ENCODE results near the gene KRTAP4-3.
"Not testable (repeated sequence)": the region's sequence is repeated elsewhere in the genome, so short reads cannot be mapped to it uniquely, and the experiment has no call there.

KRTAP4-3 gene

GRCh38 chr17:41123991-41124371, 44.0 kb downstream of the KRTAP4-3 start, which contains the start of gene KRTAP4-12:
KRTAP4-12 (minus strand) TSS chr17:41124182; CDS start chr17:41124122, 60 bp downstream.
- H3K18ac ChIP-seq (ENCODE audit: low read length); H2BK5ac ChIP-seq (ENCODE audit: low read length); H3K27me3 ChIP-seq (ENCODE audit: control insufficient read depth in 3 of 3, insufficient read depth in 3 of 3, low read depth in 1 of 3, low read length in 3 of 3); H3K36me3 ChIP-seq (replicated peaks in 1 of 2; ENCODE audit: control insufficient read depth in 2 of 2, insufficient read depth in 2 of 2, low read length in 2 of 2); H3K14ac ChIP-seq (ENCODE audit: low read length); H2BK120ac ChIP-seq (ENCODE audit: low read depth, low read length); H3K4me1 ChIP-seq (ENCODE audit: control insufficient read depth in 2 of 2, insufficient read depth in 1 of 2, low read depth in 1 of 2, low read length in 2 of 2); H3K79me1 ChIP-seq (ENCODE audit: low read depth, low read length); H4K8ac ChIP-seq (ENCODE audit: low read depth, low read length); H3K27ac ChIP-seq (replicated peaks; ENCODE audit: low read length); H2AK5ac ChIP-seq (ENCODE audit: low read depth, low read length); H3K9ac ChIP-seq (ENCODE audit: low read depth, low read length, poor library complexity); DNase-seq (ENCODE audit: low spot score); H2BK12ac ChIP-seq (ENCODE audit: low read length); H3K23ac ChIP-seq (ENCODE audit: low read depth, low read length, poor library complexity); H3K4ac ChIP-seq (ENCODE audit: low read length); H2BK15ac ChIP-seq (ENCODE audit: low read length); H3K4me3 ChIP-seq (ENCODE audit: low read length in 2 of 2); H3K9me3 ChIP-seq (replicated peaks in 1 of 2; ENCODE audit: control insufficient read depth in 2 of 2, insufficient read depth in 1 of 2, low read depth in 1 of 2, low read length in 2 of 2); H3K4me2 ChIP-seq (ENCODE audit: insufficient read depth, low read length, poor library complexity, severe bottlenecking); H4K91ac ChIP-seq (ENCODE audit: low read depth, low read length, poor library complexity); H2AFZ ChIP-seq (ENCODE audit: low read length): not testable (repeated sequence)
- no CpG with 5 or more reads among the region's 3 CpGs for WGBS, 2 donors (ENCODE audit: extremely low coverage in 2 of 2, insufficient read length in 2 of 2, insufficient replicate concordance in 1 of 2)

GRCh38 chr17:41123292-41123990, 44.6 kb downstream of the KRTAP4-3 start:
- not testable (repeated sequence) for H3K36me3 ChIP-seq (replicated peaks in 1 of 2; ENCODE audit: control insufficient read depth in 2 of 2, insufficient read depth in 2 of 2, low read length in 2 of 2); H3K27ac ChIP-seq (replicated peaks; ENCODE audit: low read length); H3K79me1 ChIP-seq (ENCODE audit: low read depth, low read length); H2BK120ac ChIP-seq (ENCODE audit: low read depth, low read length); H3K23ac ChIP-seq (ENCODE audit: low read depth, low read length, poor library complexity); H3K14ac ChIP-seq (ENCODE audit: low read length); H3K18ac ChIP-seq (ENCODE audit: low read length); H3K27me3 ChIP-seq (ENCODE audit: control insufficient read depth in 3 of 3, insufficient read depth in 3 of 3, low read depth in 1 of 3, low read length in 3 of 3); H3K9ac ChIP-seq (ENCODE audit: low read depth, low read length, poor library complexity); H4K8ac ChIP-seq (ENCODE audit: low read depth, low read length); H2AFZ ChIP-seq (ENCODE audit: low read length); DNase-seq (ENCODE audit: low spot score); H3K4me1 ChIP-seq (ENCODE audit: control insufficient read depth in 2 of 2, insufficient read depth in 1 of 2, low read depth in 1 of 2, low read length in 2 of 2); H4K91ac ChIP-seq (ENCODE audit: low read depth, low read length, poor library complexity); H2AK5ac ChIP-seq (ENCODE audit: low read depth, low read length); H2BK12ac ChIP-seq (ENCODE audit: low read length); H3K4me3 ChIP-seq (ENCODE audit: low read length in 2 of 2); H3K4ac ChIP-seq (ENCODE audit: low read length); H3K4me2 ChIP-seq (ENCODE audit: insufficient read depth, low read length, poor library complexity, severe bottlenecking); H2BK15ac ChIP-seq (ENCODE audit: low read length); H2BK5ac ChIP-seq (ENCODE audit: low read length); H3K9me3 ChIP-seq (replicated peaks in 1 of 2; ENCODE audit: control insufficient read depth in 2 of 2, insufficient read depth in 1 of 2, low read depth in 1 of 2, low read length in 2 of 2)
- WGBS, 2 donors (ENCODE audit: extremely low coverage in 2 of 2, insufficient read length in 2 of 2, insufficient replicate concordance in 1 of 2) = no CpG with 5 or more reads among the region's 12 CpGs

- Histone ChIP-seq H4K8ac (ENCODE audit: low read depth, low read length) (no peak overlapping the region), H3K27ac (replicated peaks; ENCODE audit: low read length) (no peak overlapping the region), H2BK5ac (ENCODE audit: low read length) (no peak overlapping the region), H3K27me3 (ENCODE audit: control insufficient read depth in 3 of 3, insufficient read depth in 3 of 3, low read depth in 1 of 3, low read length in 3 of 3) (no peaks in the 10 kb centered on the region), H3K9me3 (replicated peaks in 1 of 2; ENCODE audit: control insufficient read depth in 2 of 2, insufficient read depth in 1 of 2, low read depth in 1 of 2, low read length in 2 of 2) (no peaks in the 10 kb centered on the region), H3K36me3 (replicated peaks in 1 of 2; ENCODE audit: control insufficient read depth in 2 of 2, insufficient read depth in 2 of 2, low read length in 2 of 2) (no peaks in the 10 kb centered on the region), H3K14ac (ENCODE audit: low read length) (no peak overlapping the region), H2BK15ac (ENCODE audit: low read length) (no peak overlapping the region), H3K4me3 (ENCODE audit: low read length in 2 of 2) (no peak overlapping the region), H2AFZ (ENCODE audit: low read length) (no peak overlapping the region), H2AK5ac (ENCODE audit: low read depth, low read length) (no peak overlapping the region), H2BK12ac (ENCODE audit: low read length) (no peak overlapping the region), H3K18ac (ENCODE audit: low read length) (no peak overlapping the region), H3K4me2 (ENCODE audit: insufficient read depth, low read length, poor library complexity, severe bottlenecking) (no peak overlapping the region), H3K4ac (ENCODE audit: low read length) (no peak overlapping the region), H3K23ac (ENCODE audit: low read depth, low read length, poor library complexity) (no peak overlapping the region), H4K91ac (ENCODE audit: low read depth, low read length, poor library complexity) (no peak overlapping the region), H3K79me1 (ENCODE audit: low read depth, low read length) (no peaks in the 10 kb centered on the region), H3K9ac (ENCODE audit: low read depth, low read length, poor library complexity) (no peak overlapping the region), H2BK120ac (ENCODE audit: low read depth, low read length) (no peak overlapping the region), H3K4me1 (ENCODE audit: control insufficient read depth in 2 of 2, insufficient read depth in 1 of 2, low read depth in 1 of 2, low read length in 2 of 2) (no peaks in the 10 kb centered on the region)
- no CpG with 5 or more reads among the region's 2 CpGs for WGBS, 2 donors (ENCODE audit: extremely low coverage in 2 of 2, insufficient read length in 2 of 2, insufficient replicate concordance in 1 of 2)
- no peak for DNase-seq (ENCODE audit: low spot score)
Observed at GRCh38 chr17:41121742-41122141, 46.3 kb downstream of the KRTAP4-3 start.

GRCh38 chr17:41119696-41120690, 48.0 kb downstream of the KRTAP4-3 start:
- not testable (repeated sequence) for H3K4ac ChIP-seq (ENCODE audit: low read length); H3K36me3 ChIP-seq (replicated peaks in 1 of 2; ENCODE audit: control insufficient read depth in 2 of 2, insufficient read depth in 2 of 2, low read length in 2 of 2); H4K91ac ChIP-seq (ENCODE audit: low read depth, low read length, poor library complexity); H3K18ac ChIP-seq (ENCODE audit: low read length); H2BK5ac ChIP-seq (ENCODE audit: low read length); H2BK15ac ChIP-seq (ENCODE audit: low read length); H3K4me3 ChIP-seq (ENCODE audit: low read length in 2 of 2); DNase-seq (ENCODE audit: low spot score); H3K27ac ChIP-seq (replicated peaks; ENCODE audit: low read length); H3K27me3 ChIP-seq (ENCODE audit: control insufficient read depth in 3 of 3, insufficient read depth in 3 of 3, low read depth in 1 of 3, low read length in 3 of 3); H3K9me3 ChIP-seq (replicated peaks in 1 of 2; ENCODE audit: control insufficient read depth in 2 of 2, insufficient read depth in 1 of 2, low read depth in 1 of 2, low read length in 2 of 2); H2BK120ac ChIP-seq (ENCODE audit: low read depth, low read length); H3K9ac ChIP-seq (ENCODE audit: low read depth, low read length, poor library complexity); H2AK5ac ChIP-seq (ENCODE audit: low read depth, low read length); H3K14ac ChIP-seq (ENCODE audit: low read length); H3K79me1 ChIP-seq (ENCODE audit: low read depth, low read length); H3K4me1 ChIP-seq (ENCODE audit: control insufficient read depth in 2 of 2, insufficient read depth in 1 of 2, low read depth in 1 of 2, low read length in 2 of 2); H2BK12ac ChIP-seq (ENCODE audit: low read length); H3K4me2 ChIP-seq (ENCODE audit: insufficient read depth, low read length, poor library complexity, severe bottlenecking); H4K8ac ChIP-seq (ENCODE audit: low read depth, low read length); H2AFZ ChIP-seq (ENCODE audit: low read length); H3K23ac ChIP-seq (ENCODE audit: low read depth, low read length, poor library complexity)
- no CpG with 5 or more reads among the region's 11 CpGs for WGBS, 2 donors (ENCODE audit: extremely low coverage in 2 of 2, insufficient read length in 2 of 2, insufficient replicate concordance in 1 of 2)

Data from neuronal stem cell (in vitro differentiated cells).